Body of pancreas (tissue), 4 donors: ENCODE results near the gene KLHL13.

Source experiments
- POLR2A ChIP-seq, 3 donors: fragments of 450-650 bp; IDR thresholded peaks; one replicate each; pipeline ENCODE4 v1.6.1; 2016; ENCODE audit warnings: antibody characterized with exemption in 3 of 3, mild to moderate bottlenecking in 2 of 3
- TF ChIP-seq, protein P1 (sequence below), 7 experiments: fragments of 450-650 bp in 4 of 7; fragments of 200-600 bp in 3 of 7; sonication (generic) in 3 of 7; IDR thresholded peaks; one replicate each; pipeline ENCODE4 v1.5.1; 2016 to 2019; ENCODE audit warnings: antibody characterized with exemption in 7 of 7

DNA sequence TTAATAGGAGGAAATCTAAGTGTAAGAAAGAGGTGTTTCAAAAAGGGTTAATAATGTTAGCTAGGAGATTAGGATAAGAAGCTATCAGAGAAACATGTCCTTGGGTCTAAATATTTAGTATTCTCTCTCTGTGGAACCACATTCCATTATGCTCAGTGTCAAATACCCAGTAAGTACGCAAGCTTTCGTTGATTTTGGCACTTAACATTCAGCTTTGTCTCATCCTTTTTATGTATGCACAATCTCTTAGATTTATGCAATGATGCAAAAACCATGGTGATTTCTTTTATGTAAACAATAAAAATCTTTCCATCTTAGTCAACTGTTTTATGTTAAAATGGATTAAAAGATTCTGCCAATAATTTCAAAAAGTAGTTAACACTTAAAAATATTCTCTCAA, 129.2 kb downstream of the KLHL13 start:
- TF ChIP-seq, protein P1, sequence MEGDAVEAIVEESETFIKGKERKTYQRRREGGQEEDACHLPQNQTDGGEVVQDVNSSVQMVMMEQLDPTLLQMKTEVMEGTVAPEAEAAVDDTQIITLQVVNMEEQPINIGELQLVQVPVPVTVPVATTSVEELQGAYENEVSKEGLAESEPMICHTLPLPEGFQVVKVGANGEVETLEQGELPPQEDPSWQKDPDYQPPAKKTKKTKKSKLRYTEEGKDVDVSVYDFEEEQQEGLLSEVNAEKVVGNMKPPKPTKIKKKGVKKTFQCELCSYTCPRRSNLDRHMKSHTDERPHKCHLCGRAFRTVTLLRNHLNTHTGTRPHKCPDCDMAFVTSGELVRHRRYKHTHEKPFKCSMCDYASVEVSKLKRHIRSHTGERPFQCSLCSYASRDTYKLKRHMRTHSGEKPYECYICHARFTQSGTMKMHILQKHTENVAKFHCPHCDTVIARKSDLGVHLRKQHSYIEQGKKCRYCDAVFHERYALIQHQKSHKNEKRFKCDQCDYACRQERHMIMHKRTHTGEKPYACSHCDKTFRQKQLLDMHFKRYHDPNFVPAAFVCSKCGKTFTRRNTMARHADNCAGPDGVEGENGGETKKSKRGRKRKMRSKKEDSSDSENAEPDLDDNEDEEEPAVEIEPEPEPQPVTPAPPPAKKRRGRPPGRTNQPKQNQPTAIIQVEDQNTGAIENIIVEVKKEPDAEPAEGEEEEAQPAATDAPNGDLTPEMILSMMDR (IDR thresholded peaks at IDR 0.05) = no peak
- no peak for TF ChIP-seq POLR2A (IDR thresholded peaks at IDR 0.05)
